NCI-H146 treated with DMSO at 0.1 percent for 48 hours (cell line): ENCODE results near the gene ATOX1.
"Not testable (repeated sequence)": the region's sequence is repeated elsewhere in the genome, so short reads cannot be mapped to it uniquely, and the experiment has no call there.

Experiments
- DNase-seq: peaks from one replicate; lab custom pipeline; 2025; ENCODE audit not compliant: unreplicated experiment; lab: John Stamatoyannopoulos, UW

ATOX1 gene

GRCh38 chr5:151699071-151699901, 59.1 kb downstream of the ATOX1 start:
- no peak for DNase-seq

GRCh38 chr5:151698081-151698480, 60.4 kb downstream of the ATOX1 start:
- not testable (repeated sequence) for DNase-seq

- DNase-seq: no peak
These were observed 61.0 kb downstream of the ATOX1 start for GRCh38 chr5:151697452-151697851.

- no peak for DNase-seq
These were observed 61.9 kb downstream of the ATOX1 start for GRCh38 chr5:151696470-151697061.

- no peak for DNase-seq
These were observed 63.0 kb downstream of the ATOX1 start for GRCh38 chr5:151695464-151695863.

GRCh38 chr5:151694035-151694485, 64.4 kb downstream of the ATOX1 start:
- no peak for DNase-seq
